ENCODE data around the gene MED13L.

Gene MED13L

DNA sequence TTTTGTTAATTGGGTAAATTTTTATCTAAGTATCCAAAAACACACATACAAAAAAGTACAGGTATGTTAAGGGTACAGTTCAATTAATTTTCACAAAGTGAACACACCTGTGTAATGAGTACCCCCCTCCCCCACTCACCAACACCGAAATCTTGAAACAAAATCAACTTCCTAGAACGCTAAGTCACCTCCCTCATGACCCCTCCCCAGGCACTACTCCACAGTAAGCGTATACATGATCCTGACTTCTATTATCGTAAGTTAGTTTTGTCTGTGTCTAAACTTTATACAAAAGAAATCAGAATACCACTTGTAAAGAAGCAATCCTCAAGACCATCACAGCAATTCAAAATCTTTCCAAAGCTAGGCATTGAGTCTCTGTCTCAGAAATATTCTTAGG is 100.5 kb downstream of the MED13L start:
- no peak for TF ChIP-seq CTCF (conservative IDR thresholded peaks at IDR 0.05)
- no peak overlapping the region for H3K27ac ChIP-seq

GRCh38 chr12:116174904-116175303 is 102.6 kb downstream of the MED13L start:
- no peak overlapping the region for H3K27ac ChIP-seq
- TF ChIP-seq CTCF (conservative IDR thresholded peaks at IDR 0.05): no peak

GRCh38 chr12:116174006-116174405 is 103.5 kb downstream of the MED13L start:
- no peak for TF ChIP-seq CTCF (conservative IDR thresholded peaks at IDR 0.05)
- no peak overlapping the region for H3K27ac ChIP-seq

DNA sequence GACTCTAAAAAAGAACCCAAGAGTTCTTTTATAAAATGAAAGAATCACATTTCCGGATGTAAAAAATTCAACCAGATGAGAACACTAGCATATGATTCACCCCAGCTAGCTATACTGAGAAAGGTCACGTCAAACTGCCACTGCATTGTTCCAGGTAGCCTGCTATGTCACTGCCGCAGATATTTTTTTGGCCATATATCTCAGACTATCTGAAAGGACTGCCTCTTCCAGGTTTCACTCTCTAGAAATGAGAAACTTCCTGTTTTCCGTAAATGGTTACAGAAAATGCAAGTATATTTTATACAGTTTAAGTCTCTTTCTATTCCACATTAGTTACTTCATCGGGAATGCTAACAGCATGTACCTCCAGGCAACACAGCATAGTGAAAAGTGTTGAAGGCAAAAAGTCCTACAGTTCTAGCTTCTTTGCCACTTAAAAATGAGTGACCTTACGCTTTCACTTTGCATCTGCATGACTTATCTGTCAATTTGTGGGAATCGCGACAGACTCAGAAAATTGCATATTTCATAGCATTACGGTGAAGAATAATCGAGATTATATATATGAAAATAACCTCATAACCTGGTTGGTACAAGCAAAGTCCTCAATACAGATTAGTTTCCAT is 105.2 kb downstream of the MED13L start:
- TF ChIP-seq CTCF (conservative IDR thresholded peaks at IDR 0.05): no peak
- H3K27ac ChIP-seq: no peak overlapping the region

GRCh38 chr12:116171549-116171948 is 105.9 kb downstream of the MED13L start:
- TF ChIP-seq CTCF (conservative IDR thresholded peaks at IDR 0.05): no peak
- H3K27ac ChIP-seq: no peak overlapping the region

DNA sequence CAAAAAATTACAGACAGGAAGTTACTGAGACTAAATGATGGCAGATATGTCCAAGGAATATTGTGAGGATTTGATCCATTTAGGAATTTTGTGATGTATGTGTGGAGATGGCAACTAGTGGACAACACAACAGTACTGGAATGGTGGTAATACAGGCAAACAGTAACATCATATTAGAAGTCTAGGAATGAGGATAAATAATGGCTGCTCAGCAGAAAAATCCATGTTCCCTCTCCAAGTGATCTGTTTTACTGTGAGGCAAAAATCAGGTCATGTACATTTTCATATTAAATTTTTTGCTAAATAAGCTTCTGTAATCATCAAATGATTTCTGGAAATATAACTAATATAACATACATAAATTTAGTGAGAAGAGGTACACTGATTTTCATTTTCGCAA is 108.4 kb downstream of the MED13L start:
- no peak for TF ChIP-seq CTCF (conservative IDR thresholded peaks at IDR 0.05)
- no peak overlapping the region for H3K27ac ChIP-seq

GRCh38 chr12:116166306-116166705 is 111.2 kb downstream of the MED13L start:
- H3K27ac ChIP-seq: peak overlapping the region; percentile 34
- TF ChIP-seq CTCF (conservative IDR thresholded peaks at IDR 0.05): no peak

Measured in VCaP (cell line).